SK-N-SH (cell line): ENCODE measurements around the gene CYP11A1. TPM values are rescaled to one million over a fixed set of nuclear protein-coding genes. Genes with fewer than 3 reads are reported as not detected.

ENCODE experiments used
- CTCF ChIA-PET: fragments of 300-600, 350-600 bp; formaldehyde crosslinking; extraction: SDS; loops from one replicate; lab custom pipeline; 2021; lab: Yijun Ruan, JAX
- POLR2A ChIA-PET: fragments of 350-600 bp; sonication (Branson Sonifier 250); formaldehyde crosslinking; extraction: SDS; loops from one replicate; lab custom pipeline; 2020; ENCODE audit warnings: antibody characterized with exemption, inconsistent platforms; lab: Yijun Ruan, JAX
- DNase-seq: peaks from one replicate; pipeline ENCODE4 v3.0.0; 2012
- H2AFZ ChIP-seq: fragments of 200-600 bp; sonication (generic); 2 replicates; pipeline ENCODE4 v1.8.1; 2016; ENCODE audit warnings: antibody characterized with exemption, mild to moderate bottlenecking, low read depth
- H3F3A ChIP-seq: fragments of 200-600 bp; sonication (generic); replicated peaks from 2 replicates; pipeline ENCODE3; 2016; ENCODE audit warnings: antibody characterized with exemption, mild to moderate bottlenecking; ENCODE audit not compliant: insufficient read depth
- H3K27ac ChIP-seq, 2 experiments: fragments of 200-500 bp in 1 of 2; fragments of 200-600 bp in 1 of 2; sonication (Bioruptor generic) in 1 of 2; sonication (generic), shearing (Covaris generic) in 1 of 2; 2 replicates each; pipeline versions ENCODE4 v1.5.1 to v1.6.1; 2014 to 2016; ENCODE audit warnings: low read depth in 2 of 2, inconsistent platforms in 1 of 2, low read length in 1 of 2, mild to moderate bottlenecking in 1 of 2, mixed read lengths in 1 of 2
- H3K27me3 ChIP-seq: fragments of 200-600 bp; sonication (generic), shearing (Covaris generic); 2 replicates; pipeline ENCODE4 v1.6.1; 2016; ENCODE audit warnings: mixed run types; ENCODE audit not compliant: insufficient read depth
- H3K36me3 ChIP-seq, 2 experiments: fragments of 200-500 bp in 1 of 2; fragments of 200-600 bp in 1 of 2; sonication (Bioruptor generic) in 1 of 2; sonication (generic) in 1 of 2; replicated peaks in 1 of 2; 2 replicates each; pipeline versions ENCODE3 to v1.5.1; 2014 to 2016; ENCODE audit warnings: low read length in 1 of 2, mild to moderate bottlenecking in 1 of 2; ENCODE audit not compliant: insufficient read depth in 2 of 2, control insufficient read depth in 1 of 2
- H3K4me1 ChIP-seq, 2 experiments: fragments of 200-500 bp in 1 of 2; fragments of 200-600 bp in 1 of 2; sonication (Bioruptor generic) in 1 of 2; sonication (generic), shearing (Covaris generic) in 1 of 2; 2 replicates each; pipeline versions ENCODE4 v1.5.1 to v1.6.1; 2014 to 2016; ENCODE audit warnings: low read depth in 1 of 2, low read length in 1 of 2, mixed run types in 1 of 2; ENCODE audit not compliant: insufficient read depth in 2 of 2, control insufficient read depth in 1 of 2
- H3K4me2 ChIP-seq: fragments of 200-600 bp; sonication (generic), shearing (Covaris generic); 2 replicates; pipeline ENCODE4 v1.6.1; 2017; ENCODE audit warnings: mixed run types
- H3K4me3 ChIP-seq, 2 experiments: fragments of 200-500 bp in 1 of 2; fragments of 200-600 bp in 1 of 2; sonication (Bioruptor generic) in 1 of 2; sonication (generic), shearing (Covaris generic) in 1 of 2; 2 replicates each; pipeline versions ENCODE4 v1.5.1 to v1.8.1; 2014 to 2016; ENCODE audit warnings: low read depth in 2 of 2, inconsistent platforms in 1 of 2, low read length in 1 of 2, mild to moderate bottlenecking in 1 of 2, mixed read lengths in 1 of 2, moderate library complexity in 1 of 2
- H3K79me2 ChIP-seq: fragments of 200-600 bp; sonication (generic); 2 replicates; pipeline ENCODE4 v1.8.1; 2017; ENCODE audit warnings: mild to moderate bottlenecking; ENCODE audit not compliant: insufficient read depth
- H3K9ac ChIP-seq: fragments of 200-600 bp; sonication (generic); 2 replicates; pipeline ENCODE4 v1.6.1; 2017; ENCODE audit warnings: mixed run types
- H3K9me2 ChIP-seq: fragments of 200-600 bp; sonication (generic); 2 replicates; pipeline ENCODE4 v1.6.1; 2017; ENCODE audit warnings: mixed run types
- H3K9me3 ChIP-seq: fragments of 200-600 bp; sonication (generic); 2 replicates; pipeline ENCODE4 v1.6.1; 2017; ENCODE audit warnings: mixed run types, mild to moderate bottlenecking, moderate library complexity
- H4K20me1 ChIP-seq: fragments of 200-600 bp; sonication (generic); 2 replicates; pipeline ENCODE4 v1.6.1; 2017; ENCODE audit warnings: mild to moderate bottlenecking, mixed run types; ENCODE audit not compliant: insufficient read depth
- FOXM1 ChIP-seq: IDR thresholded peaks from 2 replicates; pipeline ENCODE4 v1.4.0; 2012; ENCODE audit warnings: low read depth, mild to moderate bottlenecking
- GATA2 ChIP-seq: sonication (generic); formaldehyde crosslinking; IDR thresholded peaks from 2 replicates; pipeline ENCODE4 v1.5.0; 2020; ENCODE audit warnings: mild to moderate bottlenecking, missing genetic modification reagents
- MEF2A ChIP-seq: IDR thresholded peaks from 2 replicates; pipeline ENCODE4 v1.4.0; 2012; ENCODE audit warnings: low read depth, borderline replicate concordance
- MXI1 ChIP-seq: IDR thresholded peaks from 2 replicates; pipeline ENCODE4 v1.6.1; 2012; ENCODE audit warnings: mild to moderate bottlenecking, low read depth, low read length, improper control_type of control experiment
- NFIC ChIP-seq: IDR thresholded peaks from 2 replicates; pipeline ENCODE4 v1.4.0; 2012; ENCODE audit warnings: borderline replicate concordance
- NRF1 ChIP-seq: IDR thresholded peaks from 2 replicates; pipeline ENCODE4 v1.6.1; 2012; ENCODE audit warnings: low read depth, mild to moderate bottlenecking, low read length
- POLR2AphosphoS5 ChIP-seq: IDR thresholded peaks from 2 replicates; pipeline ENCODE4 v1.6.1; 2012; ENCODE audit warnings: low read depth, low read length
- RCOR1 ChIP-seq: fragments of 150-350 bp; IDR thresholded peaks from 2 replicates; pipeline ENCODE4 v1.6.1; 2017; ENCODE audit warnings: antibody characterized with exemption, low read length
- RFX5 ChIP-seq: IDR thresholded peaks from 2 replicates; pipeline ENCODE4 v1.6.1; 2012; ENCODE audit warnings: mild to moderate bottlenecking, improper control_type of control experiment, low read length
- SIN3A ChIP-seq: IDR thresholded peaks from 2 replicates; pipeline ENCODE4 v1.6.1; 2012; ENCODE audit warnings: low read depth, mild to moderate bottlenecking, low read length, moderate library complexity, borderline replicate concordance
- USF1 ChIP-seq: IDR thresholded peaks from 2 replicates; pipeline ENCODE4 v1.4.0; 2012; ENCODE audit warnings: low read depth, borderline replicate concordance
- ZBTB33 ChIP-seq: IDR thresholded peaks from 2 replicates; pipeline ENCODE4 v1.4.0; 2012; ENCODE audit warnings: low read depth, borderline replicate concordance
- WGBS: methylation state at CpG from one replicate; pipeline ENCODE4 v1.1.6; 2017; ENCODE audit warnings: low lambda C conversion rate; 5-methylcytosine and 5-hydroxymethylcytosine counted together
- polyA plus RNA-seq, 3 experiments: library from polyadenylated mRNA; depleted of rRNA; stranded (reverse); fragments of >200 nt; gene quantifications; 2 replicates each; pipeline ENCODE4 v1.2.3, GENCODE V29; 2012

The CYP11A1 gene
- polyA plus RNA-seq, 1 of the 3 experiments (the other 2 are of a cell fraction) = 0.08 TPM

- TF ChIP-seq NFIC (no peak), USF1 (no peak), SIN3A (no peak), POLR2AphosphoS5 (no peak), NRF1 (no peak)
Measured at GRCh38 chr15:74307827-74308811, 59.3 kb downstream of the CYP11A1 start (continued).

- Histone ChIP-seq H3K9ac (no peak overlapping the region), H3K9me3 (no peaks in the 10 kb centered on the region), H3K4me1 (peaks cover 0 to 64% of the 10 kb centered on the region in 2 experiments; a peak in 2 of 4 replicates), H3F3A (no peaks in the 10 kb centered on the region), H3K27ac (peak overlapping the region in 1 of 2 experiments; percentile 80; a peak in 2 of 4 replicates), H3K36me3 (no peaks in the 10 kb centered on the region), H4K20me1 (no peaks in the 10 kb centered on the region), H3K27me3 (no peaks in the 10 kb centered on the region), H3K79me2 (no peaks in the 10 kb centered on the region), H2AFZ (no peak overlapping the region), H3K9me2 (no peaks in the 10 kb centered on the region), H3K4me3 (no peak overlapping the region), H3K4me2 (no peak overlapping the region)
- DNase-seq = no peak
- WGBS = 59% methylated on average over 10 of the region's 10 CpGs
- ChIA-PET CTCF (interaction anchor here (0.8 to 8.4 kb wide), 27 partner anchors 9 to 968 kb away, joined by 3 to 265 read pairs (median 9); partner anchors contain the start of genes ISLR2 and STRA6), POLR2A (interaction anchor here (0.9 to 2.3 kb wide), 2 partner anchors 106 to 129 kb away, joined by 5 to 9 read pairs; no protein-coding TSS in a partner anchor)
- TF ChIP-seq FOXM1 (no peak), USF1 (no peak), POLR2AphosphoS5 (no peak), MEF2A (no peak), SIN3A (no peak), ZBTB33 (no peak), RFX5 (no peak), RCOR1 (no peak), GATA2 (CRISPR knock-in tag) (no peak), MXI1 (no peak)
Measured at GRCh38 chr15:74306781-74307217, 60.6 kb downstream of the CYP11A1 start.
